CMK (cell line): Measurements from ENCODE around the gene XPO6.

Experiments used
- DNase-seq: peaks from one replicate; pipeline ENCODE4 v3.0.0-alpha.2; 2010; ENCODE audit warnings: low read depth

The XPO6 gene

GRCh38 chr16:28183484-28183883 lies 28.3 kb downstream of the XPO6 start:
- DNase-seq, result no peak

- no peak for DNase-seq
These were observed 29.0 kb downstream of the XPO6 start for GRCh38 chr16:28182801-28183200.

- no peak for DNase-seq
These were observed 29.6 kb downstream of the XPO6 start for GRCh38 chr16:28182183-28182582.

GRCh38 chr16:28181515-28181914 lies 30.2 kb downstream of the XPO6 start:
- no peak for DNase-seq

GRCh38 chr16:28180655-28181460 lies 30.9 kb downstream of the XPO6 start:
- no peak for DNase-seq

GRCh38 chr16:28179354-28179753 lies 32.4 kb downstream of the XPO6 start:
- no peak for DNase-seq

- DNase-seq, result no peak
These were observed 36.0 kb downstream of the XPO6 start for GRCh38 chr16:28175715-28176114.

GRCh38 chr16:28172336-28172735 lies 39.4 kb downstream of the XPO6 start:
- DNase-seq, result no peak

- DNase-seq, result no peak
These were observed 39.9 kb downstream of the XPO6 start for GRCh38 chr16:28171816-28172215.

GRCh38 chr16:28168991-28169554 lies 42.7 kb downstream of the XPO6 start:
- DNase-seq, result no peak

- no peak for DNase-seq
These were observed 44.0 kb downstream of the XPO6 start for GRCh38 chr16:28167730-28168129.

GRCh38 chr16:28167221-28167620 lies 44.5 kb downstream of the XPO6 start:
- DNase-seq, result no peak

- DNase-seq, result no peak
These were observed 45.2 kb downstream of the XPO6 start for GRCh38 chr16:28166394-28167208.

GRCh38 chr16:28165598-28165997 lies 46.2 kb downstream of the XPO6 start:
- no peak for DNase-seq

- no peak for DNase-seq
These were observed 47.6 kb downstream of the XPO6 start for GRCh38 chr16:28164140-28164539.

- no peak for DNase-seq
These were observed 48.1 kb downstream of the XPO6 start for GRCh38 chr16:28163699-28164098.

GRCh38 chr16:28162326-28162877 lies 49.4 kb downstream of the XPO6 start:
- DNase-seq, result no peak

- DNase-seq, result no peak
These were observed 50.1 kb downstream of the XPO6 start for GRCh38 chr16:28161626-28162025.

- DNase-seq, result no peak
These were observed 53.6 kb downstream of the XPO6 start for GRCh38 chr16:28158136-28158535.

GRCh38 chr16:28156056-28156680 lies 55.6 kb downstream of the XPO6 start:
- DNase-seq, result no peak

GRCh38 chr16:28155293-28155692 lies 56.5 kb downstream of the XPO6 start:
- DNase-seq, result no peak

GRCh38 chr16:28151180-28151579 lies 60.6 kb downstream of the XPO6 start:
- DNase-seq, result no peak
